Measurements from ENCODE around the gene CD59.

CD59 gene

DNA sequence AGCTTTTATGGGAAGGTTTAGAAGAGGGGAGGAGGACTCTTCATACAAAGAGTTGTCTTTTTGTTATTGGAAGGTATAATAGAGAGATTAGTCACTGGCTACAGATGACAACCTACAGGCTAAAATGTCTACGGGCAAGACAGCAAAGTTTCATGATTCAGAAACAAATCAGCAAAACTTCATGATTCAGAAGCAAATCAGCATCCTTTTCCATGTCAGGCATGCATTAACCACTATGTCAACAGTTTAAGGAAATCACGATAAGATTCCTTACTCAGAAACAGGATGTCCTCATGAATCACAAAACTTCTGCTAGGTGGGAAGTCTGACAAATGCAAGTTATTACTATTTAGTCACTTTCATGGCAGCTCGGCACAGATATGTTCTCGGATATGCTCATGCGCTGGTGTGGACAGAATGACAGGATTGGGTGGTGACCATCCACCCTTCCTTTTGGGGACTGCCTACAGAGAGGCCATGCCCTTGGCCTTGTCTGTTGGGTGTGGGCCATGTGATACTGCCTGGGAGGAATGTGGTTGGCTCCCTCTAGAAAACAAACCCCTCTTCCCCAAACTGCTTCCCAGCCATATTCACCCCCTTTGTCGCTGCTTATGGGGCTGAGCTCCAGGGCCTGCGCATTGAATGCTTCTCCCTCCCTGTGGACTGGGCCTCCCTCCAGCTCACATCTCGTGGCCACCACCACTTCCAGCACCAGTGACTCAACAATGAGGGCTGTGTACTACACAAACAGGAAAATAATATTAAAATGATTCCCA lies 45.7 kb downstream of the CD59 start:
- no peak overlapping the region for H2AFZ ChIP-seq
- no peak overlapping the region for H3K9ac ChIP-seq
- TF ChIP-seq, protein P1, sequence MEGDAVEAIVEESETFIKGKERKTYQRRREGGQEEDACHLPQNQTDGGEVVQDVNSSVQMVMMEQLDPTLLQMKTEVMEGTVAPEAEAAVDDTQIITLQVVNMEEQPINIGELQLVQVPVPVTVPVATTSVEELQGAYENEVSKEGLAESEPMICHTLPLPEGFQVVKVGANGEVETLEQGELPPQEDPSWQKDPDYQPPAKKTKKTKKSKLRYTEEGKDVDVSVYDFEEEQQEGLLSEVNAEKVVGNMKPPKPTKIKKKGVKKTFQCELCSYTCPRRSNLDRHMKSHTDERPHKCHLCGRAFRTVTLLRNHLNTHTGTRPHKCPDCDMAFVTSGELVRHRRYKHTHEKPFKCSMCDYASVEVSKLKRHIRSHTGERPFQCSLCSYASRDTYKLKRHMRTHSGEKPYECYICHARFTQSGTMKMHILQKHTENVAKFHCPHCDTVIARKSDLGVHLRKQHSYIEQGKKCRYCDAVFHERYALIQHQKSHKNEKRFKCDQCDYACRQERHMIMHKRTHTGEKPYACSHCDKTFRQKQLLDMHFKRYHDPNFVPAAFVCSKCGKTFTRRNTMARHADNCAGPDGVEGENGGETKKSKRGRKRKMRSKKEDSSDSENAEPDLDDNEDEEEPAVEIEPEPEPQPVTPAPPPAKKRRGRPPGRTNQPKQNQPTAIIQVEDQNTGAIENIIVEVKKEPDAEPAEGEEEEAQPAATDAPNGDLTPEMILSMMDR (IDR thresholded peaks at IDR 0.05) = no peak
- no peak overlapping the region for H3K4me2 ChIP-seq (ENCODE audit: low read length)
- H3K9me3 ChIP-seq (ENCODE audit: control insufficient read depth, low read length) = no peaks in the 10 kb centered on the region
- no peaks in the 10 kb centered on the region for H3K79me2 ChIP-seq
- H3K27me3 ChIP-seq (ENCODE audit: control insufficient read depth, insufficient read depth, low read length) = no peaks in the 10 kb centered on the region
- H3K27ac ChIP-seq = peak overlapping the region; percentile 78
- no peak overlapping the region for H3K4me3 ChIP-seq (ENCODE audit: low read depth, low read length)
- peaks cover 18% of the 10 kb centered on the region for H3K4me1 ChIP-seq
- no peaks in the 10 kb centered on the region for H3K36me3 ChIP-seq (ENCODE audit: control insufficient read depth, insufficient read depth, low read length)

DNA sequence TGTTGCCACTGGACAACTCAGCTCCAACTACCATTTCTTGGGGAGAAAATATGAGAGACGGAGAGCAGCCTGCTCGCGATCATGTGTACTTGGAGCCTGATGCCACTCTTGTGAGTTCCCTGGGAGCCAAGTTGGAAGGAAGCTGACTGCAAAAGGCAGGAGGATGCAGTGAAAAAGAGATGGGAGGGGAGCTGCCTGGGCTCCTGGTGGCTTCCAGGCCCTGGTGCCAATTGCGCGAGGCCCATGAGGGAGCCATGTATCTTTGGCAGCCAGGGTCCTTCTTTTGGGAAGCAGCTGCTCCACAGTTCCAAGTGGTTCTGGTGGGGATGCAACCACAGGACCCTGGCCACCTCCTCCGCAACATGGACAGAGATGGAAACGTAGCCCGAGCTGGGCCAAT lies 46.7 kb downstream of the CD59 start:
- Histone ChIP-seq H2AFZ (no peak overlapping the region), H3K27ac (peak overlapping the region; percentile 78), H3K9ac (no peak overlapping the region), H3K27me3 (ENCODE audit: control insufficient read depth, insufficient read depth, low read length) (no peaks in the 10 kb centered on the region), H3K4me3 (ENCODE audit: low read depth, low read length) (no peak overlapping the region), H3K79me2 (no peaks in the 10 kb centered on the region), H3K4me2 (ENCODE audit: low read length) (no peak overlapping the region), H3K4me1 (peaks cover 9% of the 10 kb centered on the region), H3K36me3 (ENCODE audit: control insufficient read depth, insufficient read depth, low read length) (no peaks in the 10 kb centered on the region), H3K9me3 (ENCODE audit: control insufficient read depth, low read length) (no peaks in the 10 kb centered on the region)
- TF ChIP-seq, protein P1 (IDR thresholded peaks at IDR 0.05) = no peak

DNA sequence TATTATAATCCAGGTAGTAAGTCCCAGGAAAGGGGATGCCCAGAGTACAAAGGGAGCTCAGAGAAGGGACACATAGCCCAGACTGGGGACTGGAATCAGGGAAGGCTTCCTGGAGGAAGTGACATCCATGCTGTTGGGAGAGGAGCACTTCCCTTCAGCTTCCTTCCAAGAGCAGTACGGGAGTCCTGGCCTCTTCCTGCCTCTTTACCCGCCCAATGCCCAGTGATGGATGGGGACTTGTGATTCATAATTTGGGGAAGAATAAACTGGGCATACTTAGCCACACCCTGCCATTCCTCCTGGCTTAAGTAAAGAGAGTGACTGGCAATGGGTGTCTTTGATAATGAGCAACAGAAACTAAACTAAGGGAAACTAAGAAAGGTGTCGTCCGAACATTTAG lies 47.1 kb downstream of the CD59 start:
- no peaks in the 10 kb centered on the region for H3K36me3 ChIP-seq (ENCODE audit: control insufficient read depth, insufficient read depth, low read length)
- peaks cover 8% of the 10 kb centered on the region for H3K4me1 ChIP-seq

DNA sequence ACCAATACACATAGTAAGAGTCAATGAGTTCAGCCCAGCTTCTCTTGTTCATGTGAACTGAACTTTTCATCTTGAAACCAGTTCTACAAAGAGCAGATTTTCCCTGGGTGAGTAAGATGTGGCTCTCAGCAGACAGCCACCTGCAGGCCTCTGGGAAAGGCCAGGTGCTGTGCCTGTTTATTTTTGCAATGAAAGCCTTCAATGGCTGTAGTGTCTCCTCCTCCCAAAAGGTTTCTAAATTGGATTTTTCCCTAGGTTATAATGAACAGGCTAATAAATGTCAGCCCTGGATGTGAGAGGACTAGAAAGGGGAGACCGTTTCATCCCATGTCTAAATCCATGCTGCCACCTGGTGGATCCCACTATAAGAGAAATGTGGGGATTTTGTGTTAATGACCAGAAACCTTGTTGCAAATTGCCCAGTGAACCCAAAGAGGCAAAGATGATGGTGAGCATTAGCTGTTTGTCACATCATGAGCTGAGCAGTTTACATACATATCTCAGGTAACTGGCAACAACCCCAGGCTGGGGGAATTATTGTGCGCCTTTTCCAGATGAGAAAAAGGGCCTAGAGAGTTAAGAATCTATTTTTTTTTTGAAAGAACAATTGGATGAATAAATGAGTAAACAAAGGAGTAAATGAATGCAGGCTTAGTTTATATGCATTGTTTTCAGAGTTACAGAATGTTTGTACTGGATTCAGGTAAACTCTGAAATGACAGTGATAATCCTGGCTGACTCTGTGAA lies 48.3 kb downstream of the CD59 start:
- Histone ChIP-seq H3K9me3 (ENCODE audit: control insufficient read depth, low read length) (no peaks in the 10 kb centered on the region), H3K79me2 (no peaks in the 10 kb centered on the region), H2AFZ (no peak overlapping the region), H3K27me3 (ENCODE audit: control insufficient read depth, insufficient read depth, low read length) (no peaks in the 10 kb centered on the region), H3K4me1 (peaks cover 7% of the 10 kb centered on the region), H3K36me3 (ENCODE audit: control insufficient read depth, insufficient read depth, low read length) (no peaks in the 10 kb centered on the region), H3K4me3 (ENCODE audit: low read depth, low read length) (no peak overlapping the region), H3K27ac (no peak overlapping the region), H3K9ac (no peak overlapping the region), H3K4me2 (ENCODE audit: low read length) (no peak overlapping the region)
- TF ChIP-seq, protein P1 (IDR thresholded peaks at IDR 0.05) = peak; percentile 50

More for the DNA sequence above, 47.1 kb downstream of the CD59 start:
- Histone ChIP-seq H2AFZ (no peak overlapping the region), H3K27ac (peak overlapping the region; percentile 15), H3K9me3 (ENCODE audit: control insufficient read depth, low read length) (no peaks in the 10 kb centered on the region), H3K79me2 (no peaks in the 10 kb centered on the region), H3K9ac (no peak overlapping the region), H3K4me3 (ENCODE audit: low read depth, low read length) (no peak overlapping the region), H3K27me3 (ENCODE audit: control insufficient read depth, insufficient read depth, low read length) (no peaks in the 10 kb centered on the region), H3K4me2 (ENCODE audit: low read length) (no peak overlapping the region)
- TF ChIP-seq, protein P1 (IDR thresholded peaks at IDR 0.05) = no peak

Measured in parathyroid adenoma (tissue), 2 donors.